Activated CD4-positive, alpha-beta T cell treated with anti-CD3 and anti-CD28 coated beads, Interleukin-2, amount 50 U/mL, for 24 hours (primary cell): Measurements from ENCODE around the gene FAM229A.

Experiments
- DNase-seq, 2 donors: peaks; one replicate each; pipeline ENCODE4 v3.0.0-alpha.2; 2020; ENCODE audit warnings: low read depth in 1 of 2, low spot score in 1 of 2

Gene FAM229A

DNA sequence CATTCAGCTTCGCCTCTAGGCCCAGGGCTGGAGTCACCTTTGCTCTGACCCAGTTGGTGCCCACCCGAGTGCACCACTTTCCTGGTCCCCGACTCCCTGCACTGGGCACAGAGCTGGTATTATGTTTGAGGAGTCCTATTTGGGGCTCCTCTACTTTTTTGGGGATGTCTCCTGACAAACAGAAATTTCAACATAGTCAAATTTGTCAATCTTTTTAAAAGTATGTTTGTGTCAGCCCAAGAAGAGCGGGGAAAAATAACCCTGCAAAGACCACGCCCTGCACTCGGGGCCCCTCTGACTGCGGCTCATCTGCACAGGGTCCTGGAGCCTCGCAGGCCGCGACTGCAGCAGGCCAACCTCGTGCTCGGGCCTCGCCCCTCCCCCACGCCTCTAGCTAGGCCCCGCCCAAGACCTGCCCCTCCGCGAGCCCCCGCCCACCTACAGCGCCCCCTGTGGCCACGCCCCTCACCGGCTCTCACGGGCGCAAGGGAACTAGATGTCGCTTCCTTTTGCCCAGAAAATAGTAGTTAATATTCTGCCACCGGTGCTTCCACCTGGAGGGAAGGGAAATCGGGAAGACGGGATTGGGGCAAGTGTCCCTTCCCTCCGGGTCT lies 11.4 kb downstream of the FAM229A start:
- DNase-seq = peak in 1 of 2 donors; percentile 73

DNA sequence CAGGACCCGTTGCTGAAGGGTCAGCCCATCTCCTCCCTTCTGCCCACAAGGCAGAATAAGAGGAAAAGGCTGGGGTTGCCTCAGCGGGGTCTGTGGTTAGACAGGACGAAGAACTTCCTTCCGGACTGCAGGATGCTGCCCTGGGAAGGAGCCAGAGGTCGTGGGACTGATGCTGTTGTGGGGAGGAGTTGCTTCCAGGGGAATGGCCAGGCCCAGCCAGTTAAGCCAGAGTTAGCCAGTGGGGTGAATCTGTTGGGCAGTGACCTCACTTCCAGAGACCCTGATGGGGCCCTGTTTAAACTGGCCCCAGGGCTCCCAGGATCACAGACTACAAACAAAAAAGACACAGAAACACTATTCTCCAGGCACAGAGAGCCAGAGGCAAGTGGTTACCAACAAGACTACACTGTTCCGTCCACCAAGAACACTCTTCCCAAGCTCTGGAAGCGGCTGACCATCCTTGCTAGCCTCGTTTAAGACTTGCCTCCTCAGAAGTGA lies 13.0 kb downstream of the FAM229A start:
- no peak for DNase-seq

DNA sequence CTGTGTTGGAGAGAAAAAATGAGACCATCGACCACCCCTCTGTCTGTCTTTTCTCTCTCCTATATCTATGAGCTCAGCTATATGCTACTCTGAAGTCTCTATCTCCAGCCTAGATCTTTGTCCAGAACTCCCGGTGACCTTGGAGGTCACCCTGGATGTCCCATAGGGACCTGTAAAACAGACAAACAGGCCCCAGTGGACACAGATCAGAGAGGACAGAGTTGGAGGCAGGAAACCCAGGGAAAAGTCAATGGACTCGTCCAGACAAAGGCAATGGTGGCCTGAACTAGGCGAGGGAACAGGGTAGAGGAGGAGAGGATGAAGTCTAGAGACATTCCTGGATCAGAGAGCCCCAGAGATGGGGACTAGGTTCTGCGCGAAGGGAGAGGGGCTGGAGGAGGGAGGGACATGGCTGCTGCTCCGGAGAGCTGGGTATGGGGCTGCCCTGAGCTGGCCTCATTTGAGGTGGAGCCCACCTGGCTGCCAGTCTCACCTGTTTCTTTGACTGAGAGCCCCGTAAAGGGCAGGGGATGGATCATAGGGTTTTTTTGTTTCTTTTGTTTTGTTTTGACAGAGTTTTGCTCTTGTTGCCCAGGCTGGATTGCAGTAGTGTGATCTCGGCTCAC lies 15.6 kb downstream of the FAM229A start:
- DNase-seq = no peak

DNA sequence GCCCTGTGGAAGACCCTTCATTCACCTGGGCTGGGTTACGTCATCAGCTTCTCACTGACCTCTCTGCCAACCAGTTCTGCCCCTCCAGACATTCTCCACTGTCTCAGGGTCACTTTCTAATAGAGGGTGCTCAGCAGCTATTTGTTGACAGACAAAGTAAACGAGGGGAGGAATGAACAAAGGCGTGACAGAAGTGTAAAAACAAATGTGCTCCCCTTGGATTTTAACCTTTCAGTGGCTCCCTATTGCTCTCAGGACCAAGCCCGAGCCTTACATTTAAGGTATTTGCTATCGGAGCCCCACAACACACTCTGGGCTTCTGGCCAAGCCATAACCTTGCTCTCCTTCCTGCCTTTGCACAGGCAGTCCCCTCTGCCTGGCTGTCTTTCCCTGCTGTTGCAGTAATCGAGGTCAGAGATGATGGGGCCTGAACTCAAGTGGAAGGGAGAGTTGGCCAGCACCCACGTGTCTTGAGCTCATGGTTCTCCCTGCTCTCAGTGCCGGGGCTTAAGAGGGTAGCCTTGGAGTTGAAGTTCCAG lies 16.9 kb downstream of the FAM229A start:
- DNase-seq = no peak

DNA sequence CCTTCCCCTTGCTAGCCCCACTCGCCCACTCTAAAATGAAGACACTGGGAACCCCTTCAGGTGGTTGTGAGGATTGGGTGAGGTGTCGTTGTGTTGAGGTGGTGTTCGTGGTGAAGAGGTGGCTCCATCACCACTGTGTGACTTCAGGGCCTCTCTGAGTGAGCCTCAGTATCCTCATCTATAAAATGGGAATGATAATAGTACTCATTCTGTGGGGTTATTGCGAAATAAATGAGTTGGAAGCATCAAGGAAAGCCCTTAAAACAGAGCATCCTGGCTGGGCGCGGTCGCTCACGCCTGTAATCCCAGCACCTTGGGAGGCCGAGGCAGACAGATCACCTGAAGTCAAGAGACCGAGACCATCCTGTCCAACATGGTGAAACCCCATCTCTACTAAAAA lies 19.6 kb downstream of the FAM229A start:
- no peak for DNase-seq

DNA sequence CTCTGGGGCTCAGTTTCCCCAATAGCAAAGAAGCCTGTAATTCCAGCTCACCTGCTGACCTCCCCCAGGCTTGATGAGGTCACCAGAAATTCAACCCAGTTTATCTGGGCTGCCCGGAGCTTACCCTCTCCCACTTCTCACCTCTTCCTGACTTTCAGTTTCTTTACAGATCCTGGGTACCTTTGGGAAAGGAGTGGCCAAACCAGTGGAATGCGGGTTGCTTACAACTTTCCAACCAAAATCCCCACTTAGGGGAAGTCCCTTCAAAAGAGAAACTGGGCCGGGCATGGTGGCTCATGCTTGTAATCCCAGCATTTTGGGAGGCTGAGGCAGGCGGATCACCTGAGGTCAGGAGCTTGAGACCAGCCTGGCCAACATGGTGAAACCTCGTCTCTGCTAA lies 20.3 kb downstream of the FAM229A start:
- no peak for DNase-seq

DNA sequence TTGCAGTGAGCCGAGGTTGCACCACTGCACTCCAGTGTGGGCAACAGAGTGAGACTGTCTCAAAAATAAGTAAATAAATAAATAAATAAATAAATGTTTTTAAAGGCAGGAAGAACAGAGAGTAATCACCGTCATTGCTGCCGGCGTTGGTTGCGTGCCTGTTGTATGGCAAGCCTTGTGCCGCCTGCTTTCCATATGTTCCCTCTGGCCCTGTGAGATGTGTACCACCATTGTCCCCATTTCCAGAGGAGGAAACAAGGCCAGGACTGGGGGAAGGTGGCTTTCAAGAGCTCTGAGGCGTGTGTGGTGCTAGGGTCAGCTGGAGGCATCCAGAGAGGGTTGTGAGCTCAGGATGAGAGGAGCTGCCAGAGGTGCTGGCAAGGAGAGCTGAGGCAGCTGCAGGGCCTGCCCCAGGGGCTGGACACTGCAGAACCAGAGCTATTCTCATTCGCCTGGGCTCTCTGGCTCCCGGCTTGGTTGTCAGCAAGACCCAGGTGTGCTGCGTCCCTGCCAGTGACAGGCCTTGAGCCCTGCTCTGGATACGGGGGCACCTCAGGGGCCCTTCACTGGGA lies 21.0 kb downstream of the FAM229A start:
- no peak for DNase-seq

DNA sequence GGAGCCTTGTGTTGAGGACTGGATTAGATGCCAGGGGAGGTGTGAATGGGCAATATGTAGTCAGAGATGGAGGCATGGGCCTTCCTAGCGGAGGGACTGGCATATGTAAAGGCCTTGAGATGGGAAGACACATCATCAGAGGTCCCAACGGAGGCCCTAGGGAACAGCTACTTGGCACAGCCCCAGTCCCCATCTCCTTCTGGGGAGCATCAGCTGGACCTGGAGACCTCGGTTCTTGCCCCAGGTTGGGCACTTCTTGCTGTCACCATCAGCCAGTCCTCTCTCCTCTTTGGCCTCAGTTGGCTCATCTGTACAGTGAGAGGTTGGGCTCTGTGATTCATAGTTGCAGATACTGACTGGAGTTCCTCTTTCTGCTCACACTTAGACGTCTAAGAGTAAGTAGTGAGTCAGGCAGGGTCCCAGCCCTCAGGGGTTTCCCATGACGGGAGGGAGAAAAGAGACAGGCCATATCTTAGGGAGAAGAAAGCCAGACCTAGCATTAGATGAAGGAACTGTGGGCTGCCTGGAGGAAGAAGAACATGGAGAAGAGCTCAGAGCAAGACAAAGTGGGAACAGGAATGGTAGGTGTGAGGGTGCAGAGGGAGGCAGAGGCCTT lies 22.8 kb downstream of the FAM229A start:
- peak in 1 of 2 donors; percentile 40 for DNase-seq

DNA sequence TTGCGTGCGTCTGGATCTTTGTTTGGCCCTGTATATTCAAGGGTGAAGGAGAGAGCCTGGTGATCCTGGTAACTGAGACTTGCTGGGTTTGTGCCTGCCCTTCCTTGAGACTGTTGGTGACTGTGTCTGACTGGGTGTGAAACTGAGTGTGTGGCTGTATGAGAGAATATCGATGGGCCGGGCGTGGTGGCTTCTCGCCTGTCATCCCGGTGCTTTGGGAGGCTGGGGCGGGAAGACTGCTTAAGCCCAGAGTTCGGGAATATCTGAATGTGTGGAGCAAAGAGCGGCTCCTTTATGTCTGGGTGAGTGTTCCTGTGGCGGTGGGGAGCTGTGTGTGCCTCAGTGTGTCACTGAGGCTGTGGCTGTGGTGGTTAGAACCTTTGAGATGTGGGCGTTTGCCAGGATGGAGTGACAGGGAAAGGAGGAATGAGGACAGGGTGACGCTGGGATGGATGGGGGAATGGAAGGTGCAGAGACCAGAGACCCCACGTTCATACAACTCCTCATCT lies 23.6 kb downstream of the FAM229A start:
- DNase-seq = no peak

DNA sequence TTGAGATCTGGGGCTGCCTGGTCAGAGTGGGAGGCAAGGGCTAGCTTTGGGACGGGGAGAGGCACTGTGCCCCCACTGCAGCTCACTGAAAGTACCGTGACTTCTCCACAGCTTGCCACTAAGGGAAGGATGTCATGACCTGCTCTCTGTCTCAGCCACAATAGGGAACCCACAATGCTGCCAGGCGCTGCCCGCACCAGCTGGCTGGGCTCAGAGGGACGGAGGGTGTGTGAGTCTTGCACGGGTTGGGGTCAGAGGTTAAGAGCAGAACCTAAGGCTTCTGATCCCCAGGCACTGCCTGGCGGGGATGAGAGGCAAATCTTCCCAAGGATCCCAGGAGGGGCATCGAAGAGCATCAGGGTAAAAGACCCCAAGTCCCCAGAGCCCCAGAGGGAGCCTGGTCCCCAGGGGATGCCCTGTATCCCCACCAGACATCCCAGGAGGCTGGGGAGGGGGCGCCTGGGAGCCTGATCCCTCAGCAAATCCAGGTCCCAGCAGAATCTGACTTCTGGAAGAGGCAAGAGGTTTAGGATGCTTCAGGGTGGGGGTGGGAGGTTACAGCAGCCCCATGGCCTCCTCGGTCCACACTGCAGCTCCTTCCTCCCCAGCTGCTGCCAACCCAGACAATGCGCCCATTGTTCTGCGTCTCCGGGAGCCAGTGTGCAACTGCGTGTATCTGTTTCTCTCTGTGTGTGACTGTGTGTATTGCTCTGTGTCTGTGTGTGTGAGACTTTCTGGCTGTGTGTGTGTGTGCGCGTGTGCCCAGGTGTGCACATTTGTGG lies 24.2 kb downstream of the FAM229A start:
- DNase-seq = no peak

DNA sequence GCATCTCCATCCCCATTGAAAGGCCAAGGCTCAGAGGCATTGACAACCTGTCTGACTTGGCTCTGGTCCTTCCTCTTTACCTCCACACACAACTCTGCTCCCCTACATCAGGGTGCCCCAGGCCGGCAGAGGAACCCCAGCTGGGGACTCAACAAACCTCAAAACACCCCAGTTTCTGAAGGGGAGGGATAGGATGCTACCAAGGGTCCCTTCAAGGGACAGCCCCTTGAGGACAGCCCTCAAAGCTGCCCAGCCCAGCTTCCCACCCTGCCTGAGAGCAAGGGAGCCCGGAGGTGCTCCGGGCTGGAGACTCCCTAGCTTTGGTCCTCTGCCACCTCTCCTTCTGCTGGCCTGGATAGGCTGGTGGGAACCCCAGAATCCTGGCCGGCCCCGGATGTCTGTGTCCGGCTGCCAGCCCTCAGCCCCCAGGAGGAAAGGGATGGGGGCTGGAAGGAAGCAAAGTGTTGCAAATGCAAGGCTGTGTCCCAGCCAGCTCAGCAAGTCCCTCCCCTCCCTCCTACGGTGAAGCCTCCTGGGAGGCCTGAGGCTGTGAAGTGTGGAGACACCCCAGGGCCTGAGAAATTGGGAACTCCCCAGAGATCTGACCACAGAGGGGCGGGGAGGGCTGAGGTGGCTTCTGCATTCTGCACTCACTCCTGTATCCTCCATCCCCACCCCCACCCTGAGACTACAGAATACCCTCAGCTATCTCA lies 25.2 kb downstream of the FAM229A start:
- DNase-seq = peak in 1 of 2 donors; percentile 44

DNA sequence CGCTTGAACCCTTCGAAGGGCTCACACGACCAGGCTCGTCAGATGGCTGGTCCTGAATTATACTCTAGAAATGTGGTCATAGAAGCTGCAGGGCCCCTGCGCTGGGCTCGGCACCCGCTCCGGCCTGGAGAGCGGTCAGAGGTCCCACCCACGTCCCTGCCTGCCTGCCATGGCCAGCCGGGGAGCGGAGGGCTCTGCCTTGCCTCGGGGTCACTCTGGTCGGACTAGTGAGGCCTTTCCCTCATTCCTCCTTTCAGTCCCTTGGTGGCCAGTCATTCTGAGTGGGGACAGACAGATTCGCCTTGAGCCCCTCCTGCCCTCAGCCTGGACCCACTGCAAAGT lies 25.7 kb downstream of the FAM229A start:
- no peak for DNase-seq

DNA sequence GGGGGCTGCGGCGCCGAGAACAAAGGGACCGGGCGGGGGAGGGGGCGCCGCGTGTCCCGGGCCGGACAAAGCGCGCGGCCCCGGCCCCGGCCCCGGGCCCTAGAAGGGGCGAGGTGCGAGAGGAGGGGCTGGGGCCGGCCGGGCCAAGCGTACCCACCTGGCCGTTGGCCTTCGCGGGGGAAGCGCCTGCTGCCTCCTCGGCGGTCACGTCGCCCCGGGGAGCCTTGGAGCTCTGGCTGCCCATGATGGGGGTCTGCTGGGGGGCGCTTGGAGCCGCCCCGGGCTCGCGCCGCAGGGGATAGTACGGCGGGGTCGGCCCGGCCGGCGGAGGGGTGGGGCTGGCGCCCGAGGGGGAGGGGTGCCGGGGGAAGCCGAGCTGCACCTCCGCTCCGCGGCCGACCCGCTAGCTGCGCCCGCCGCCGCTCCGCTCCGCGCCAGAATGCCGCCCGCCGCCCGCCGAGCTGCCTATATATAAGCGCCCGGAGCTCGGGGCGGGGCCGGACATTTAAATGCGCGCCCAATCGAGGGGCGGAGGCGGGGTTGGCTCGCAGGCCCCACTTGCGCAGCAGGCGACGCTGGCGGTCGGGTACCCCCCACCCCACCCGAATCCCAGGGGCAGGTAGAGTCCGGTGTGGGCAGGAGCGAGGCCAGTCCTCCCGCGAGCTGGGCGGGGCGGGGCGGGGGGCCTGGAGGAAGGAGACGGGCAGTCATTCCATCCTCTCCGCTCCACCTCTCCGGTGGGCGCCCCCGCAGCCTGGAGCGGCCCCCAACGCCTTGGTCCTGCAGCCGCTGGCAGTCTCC lies 26.3 kb downstream of the FAM229A start, which contains the start of gene MARCKSL1:
TSS of gene MARCKSL1 (minus strand) at position 444 of the 801 bp plus-strand sequence. CDS start at position 244, 200 bp downstream.
- DNase-seq = peak; percentile 74 to 76

DNA sequence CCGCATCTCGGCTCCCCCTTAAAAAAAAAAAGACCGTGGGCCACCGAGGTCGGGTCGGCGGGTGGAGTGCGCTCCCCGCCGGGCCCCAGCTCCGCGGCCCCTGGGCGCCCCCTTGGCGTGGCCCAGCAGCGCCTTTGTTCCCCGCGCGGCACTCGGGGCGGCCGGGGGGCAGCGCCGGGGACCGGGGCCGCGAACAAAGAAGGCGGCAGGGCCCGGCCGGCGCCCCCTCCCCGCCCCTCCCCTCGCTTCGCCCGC lies 26.8 kb downstream of the FAM229A start:
- no peak for DNase-seq

DNA sequence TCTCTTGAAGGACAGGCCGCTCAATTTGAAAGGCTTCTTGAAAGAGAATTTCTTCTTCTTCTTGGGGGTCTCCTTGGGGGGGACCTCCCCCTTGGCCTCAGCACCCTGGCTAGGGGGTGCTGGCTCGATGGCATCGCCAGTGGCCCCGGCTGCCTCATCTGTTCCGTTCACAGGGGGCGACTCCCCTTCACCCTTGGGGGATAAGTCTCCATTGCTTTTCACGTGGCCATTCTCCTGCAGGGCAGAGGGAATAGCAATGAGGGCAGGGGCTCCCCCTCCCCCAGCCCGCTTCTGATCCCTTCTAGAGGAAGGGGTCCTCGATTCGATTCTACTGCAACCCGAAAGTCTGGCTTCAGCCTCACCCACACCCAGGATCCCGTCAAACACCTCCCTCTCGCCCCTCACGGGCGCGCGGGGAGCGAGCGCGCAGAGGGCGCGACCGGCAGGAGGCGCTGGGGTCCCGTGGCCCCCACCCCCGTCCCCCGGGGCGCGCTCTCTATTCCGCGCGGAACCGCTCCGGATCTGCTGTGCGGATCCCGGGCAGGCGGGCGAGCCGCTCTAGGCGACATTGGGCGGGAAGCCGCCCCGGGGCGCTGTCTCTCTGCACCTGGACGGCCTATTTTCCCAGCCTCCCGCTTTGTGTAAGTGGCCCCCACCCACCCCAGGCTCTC lies 27.3 kb downstream of the FAM229A start:
- peak; percentile 27 to 29 for DNase-seq

DNA sequence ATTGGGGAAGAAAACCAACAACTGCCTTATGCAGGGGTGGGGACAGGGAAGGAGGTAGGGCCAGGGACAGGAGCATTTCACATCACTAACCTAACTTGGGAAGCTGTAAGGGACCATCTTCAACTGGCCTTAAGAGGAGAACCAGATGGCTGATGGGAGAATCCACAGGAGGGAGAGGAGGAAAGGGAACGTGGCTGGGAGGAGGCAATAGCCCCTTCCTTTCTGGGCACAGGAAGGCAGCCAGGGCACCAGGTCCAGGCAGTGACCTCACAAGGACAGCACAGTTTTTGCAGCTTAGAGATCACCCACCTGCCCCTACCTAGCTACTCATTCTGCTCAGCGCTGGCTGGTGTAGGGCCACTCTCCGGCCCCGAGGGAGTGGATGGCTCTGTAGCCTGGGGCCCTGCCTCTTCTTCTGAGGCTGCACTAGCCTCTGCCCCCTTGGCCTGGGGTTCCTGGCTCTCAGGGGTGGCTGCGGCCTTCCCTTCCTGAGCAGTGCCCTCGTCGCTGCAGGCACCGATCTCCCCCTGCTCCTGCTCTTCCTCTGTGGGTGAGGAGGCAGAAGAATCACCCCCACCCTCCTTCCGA lies 27.9 kb downstream of the FAM229A start:
- no peak for DNase-seq

DNA sequence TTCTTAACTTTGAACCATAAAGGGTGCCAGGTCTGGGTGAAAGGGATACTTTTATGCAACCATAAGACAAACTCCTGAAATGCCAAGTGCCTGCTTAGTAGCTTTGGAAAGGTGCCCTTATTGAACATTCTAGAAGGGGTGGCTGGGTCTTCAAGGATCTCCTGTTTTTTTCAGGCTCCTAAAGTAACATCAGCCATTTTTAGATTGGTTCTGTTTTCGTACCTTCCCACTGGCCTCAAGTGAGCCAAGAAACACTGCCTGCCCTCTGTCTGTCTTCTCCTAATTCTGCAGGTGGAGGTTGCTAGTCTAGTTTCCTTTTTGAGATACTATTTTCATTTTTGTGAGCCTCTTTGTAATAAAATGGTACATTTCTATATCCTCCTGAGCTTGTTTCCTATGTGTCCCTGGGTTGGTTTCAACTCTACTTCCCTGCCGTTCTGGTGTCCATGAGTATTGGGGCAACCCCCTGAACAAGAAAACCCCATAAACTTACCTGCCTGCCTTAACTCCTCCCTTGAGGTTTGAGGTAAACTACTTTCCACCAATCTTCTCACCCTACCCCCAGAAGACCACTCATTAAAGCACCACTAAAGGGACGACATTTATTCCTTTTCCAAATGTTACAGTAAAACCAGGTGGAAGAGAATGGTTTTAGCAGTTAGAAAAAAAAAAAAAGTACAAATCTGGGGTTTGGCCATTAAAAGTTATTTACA lies 28.9 kb downstream of the FAM229A start:
- DNase-seq = no peak
